T follicular helper cell (primary cell): ENCODE measurements around the gene QPCT.

Experiments
- DNase-seq: peaks from one replicate; pipeline ENCODE4 v3.0.0-alpha.2; 2020; ENCODE audit warnings: low read depth

The QPCT gene

GRCh38 chr2:37324786-37325624, 19.4 kb upstream of the QPCT start, which contains the start of gene PRKD3:
Gene PRKD3, minus strand, starts transcription at chr2:37324833. Its CDS starts 8,309 bp downstream, at chr2:37316524.
- peak; percentile 16 for DNase-seq

- DNase-seq = no peak
These were observed 18.8 kb upstream of the QPCT start for GRCh38 chr2:37325625-37326071.

- DNase-seq = no peak
These were observed 18.1 kb upstream of the QPCT start for GRCh38 chr2:37326285-37326684.

GRCh38 chr2:37326866-37327634, 17.4 kb upstream of the QPCT start:
- no peak for DNase-seq

- DNase-seq = no peak
These were observed 13.7 kb upstream of the QPCT start for GRCh38 chr2:37330681-37331080.

GRCh38 chr2:37332560-37332959, 11.9 kb upstream of the QPCT start:
- DNase-seq = no peak

GRCh38 chr2:37333256-37333655, 11.2 kb upstream of the QPCT start:
- no peak for DNase-seq

GRCh38 chr2:37335604-37336003, 8.8 kb upstream of the QPCT start:
- no peak for DNase-seq

- DNase-seq = no peak
These were observed 6.7 kb upstream of the QPCT start for GRCh38 chr2:37337620-37338280.

- no peak for DNase-seq
These were observed 5.5 kb upstream of the QPCT start for GRCh38 chr2:37338933-37339332.

GRCh38 chr2:37340637-37341036, 3.8 kb upstream of the QPCT start:
- no peak for DNase-seq

GRCh38 chr2:37342591-37343220, 1.7 kb upstream of the QPCT start:
- no peak for DNase-seq

- DNase-seq = no peak
These were observed 644 bp upstream of the QPCT start for GRCh38 chr2:37343537-37344434.

- DNase-seq = no peak
These were observed 3.7 kb downstream of the QPCT start for GRCh38 chr2:37348155-37348554.

GRCh38 chr2:37349231-37349860, 4.9 kb downstream of the QPCT start:
- DNase-seq = no peak

- no peak for DNase-seq
These were observed 5.6 kb downstream of the QPCT start for GRCh38 chr2:37350034-37350433.

- no peak for DNase-seq
These were observed 10.1 kb downstream of the QPCT start for GRCh38 chr2:37354531-37354930.

GRCh38 chr2:37355735-37356134, 11.3 kb downstream of the QPCT start:
- no peak for DNase-seq

- DNase-seq = no peak
These were observed 11.9 kb downstream of the QPCT start for GRCh38 chr2:37356299-37356698.

- no peak for DNase-seq
These were observed 12.6 kb downstream of the QPCT start for GRCh38 chr2:37357069-37357468.
